Measurements from ENCODE around the gene C10orf67. TPM values are rescaled to one million over a fixed set of nuclear protein-coding genes. Genes with fewer than 3 reads are reported as not detected.

Gene C10orf67
- total RNA-seq, 1 experiment from 2014 or later: 0.15 TPM

DNA sequence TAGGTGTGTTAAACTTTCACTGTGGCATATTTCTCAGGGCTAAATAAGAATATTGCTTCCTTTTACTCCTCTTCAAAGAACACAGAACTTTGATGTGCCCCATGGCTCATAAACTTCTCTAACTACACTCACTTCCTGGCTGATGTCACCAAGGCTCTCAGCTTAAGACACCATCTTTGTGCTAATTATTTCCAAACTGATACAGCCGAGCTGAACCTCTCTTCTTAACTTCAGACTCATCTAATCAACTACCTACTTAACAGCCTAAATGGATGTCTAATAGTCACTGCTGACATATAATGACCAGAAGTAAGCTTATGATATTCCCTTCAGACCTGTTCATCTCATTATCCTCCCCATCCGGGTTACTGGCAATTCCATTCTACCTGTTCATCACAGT is 3.6 kb downstream of the C10orf67 start:
- TF ChIP-seq, protein P1, sequence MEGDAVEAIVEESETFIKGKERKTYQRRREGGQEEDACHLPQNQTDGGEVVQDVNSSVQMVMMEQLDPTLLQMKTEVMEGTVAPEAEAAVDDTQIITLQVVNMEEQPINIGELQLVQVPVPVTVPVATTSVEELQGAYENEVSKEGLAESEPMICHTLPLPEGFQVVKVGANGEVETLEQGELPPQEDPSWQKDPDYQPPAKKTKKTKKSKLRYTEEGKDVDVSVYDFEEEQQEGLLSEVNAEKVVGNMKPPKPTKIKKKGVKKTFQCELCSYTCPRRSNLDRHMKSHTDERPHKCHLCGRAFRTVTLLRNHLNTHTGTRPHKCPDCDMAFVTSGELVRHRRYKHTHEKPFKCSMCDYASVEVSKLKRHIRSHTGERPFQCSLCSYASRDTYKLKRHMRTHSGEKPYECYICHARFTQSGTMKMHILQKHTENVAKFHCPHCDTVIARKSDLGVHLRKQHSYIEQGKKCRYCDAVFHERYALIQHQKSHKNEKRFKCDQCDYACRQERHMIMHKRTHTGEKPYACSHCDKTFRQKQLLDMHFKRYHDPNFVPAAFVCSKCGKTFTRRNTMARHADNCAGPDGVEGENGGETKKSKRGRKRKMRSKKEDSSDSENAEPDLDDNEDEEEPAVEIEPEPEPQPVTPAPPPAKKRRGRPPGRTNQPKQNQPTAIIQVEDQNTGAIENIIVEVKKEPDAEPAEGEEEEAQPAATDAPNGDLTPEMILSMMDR (conservative IDR thresholded peaks at IDR 0.05; ENCODE audit: low read depth, low read length): no peak
- no peak for TF ChIP-seq EZH2 (IDR thresholded peaks at IDR 0.05; ENCODE audit: low read length, unreplicated experiment)
- TF ChIP-seq EZH2phosphoT487 (IDR thresholded peaks at IDR 0.05; ENCODE audit: borderline replicate concordance, low read length): no peak
- no peaks in the 10 kb centered on the region for H3K27me3 ChIP-seq (ENCODE audit: low read length)
- POLR2A ChIA-PET (ENCODE audit: unreplicated experiment): no interaction called here
- DNase-seq: peak; percentile 5
- peaks cover 46% of the 10 kb centered on the region for H3K4me1 ChIP-seq (ENCODE audit: insufficient read depth, low read length)
- H4K20me1 ChIP-seq (ENCODE audit: low read length): no peaks in the 10 kb centered on the region
- CTCF ChIA-PET: no interaction called here
- H3K4me2 ChIP-seq (ENCODE audit: low read length): no peak overlapping the region
- H3K4me3 ChIP-seq (ENCODE audit: low read length): no peak overlapping the region
- H3K27ac ChIP-seq (ENCODE audit: low read length): no peak overlapping the region
- no peaks in the 10 kb centered on the region for H3F3A ChIP-seq (ENCODE audit: low read length, unreplicated experiment)
- no peaks in the 10 kb centered on the region for H3K36me3 ChIP-seq (ENCODE audit: low read depth, low read length)
- H2AFZ ChIP-seq (ENCODE audit: low read length): no peak overlapping the region
- no peaks in the 10 kb centered on the region for H3K9me2 ChIP-seq (replicated peaks; ENCODE audit: low read length)
- intact Hi-C loops (cut with micrococcal nuclease): no loop called here
- H3K9me3 ChIP-seq (ENCODE audit: low read length): no peaks in the 10 kb centered on the region
- no TSS peak for BruUV-seq (replicated peaks)
- no peaks in the 10 kb centered on the region for H3K79me2 ChIP-seq (ENCODE audit: low read length)
- no peak overlapping the region for H3K9ac ChIP-seq (ENCODE audit: low read length)
- ATAC-seq: no peak

DNA sequence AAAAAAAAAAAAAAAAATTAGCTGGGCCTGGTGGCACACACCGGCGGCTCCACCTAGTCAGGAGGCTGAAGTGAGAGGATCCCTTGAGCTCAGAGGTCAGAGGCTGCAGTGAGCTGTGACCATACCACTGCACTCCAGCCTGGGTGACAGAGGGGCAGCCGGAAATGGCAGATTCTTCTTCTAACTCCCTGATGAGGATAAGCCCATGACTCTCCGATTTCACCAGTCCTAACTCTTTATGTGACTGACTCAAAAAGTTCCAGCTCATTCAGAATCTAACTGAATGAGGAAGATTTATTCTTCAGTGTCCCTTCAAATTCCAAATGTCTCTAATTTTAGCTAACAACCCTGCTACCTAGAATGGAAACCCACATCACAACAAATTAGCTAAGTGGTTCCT is 4.2 kb downstream of the C10orf67 start:
- no peaks in the 10 kb centered on the region for H3K27me3 ChIP-seq (ENCODE audit: low read length)
- no peaks in the 10 kb centered on the region for H4K20me1 ChIP-seq (ENCODE audit: low read length)
- H2AFZ ChIP-seq (ENCODE audit: low read length): no peak overlapping the region
- H3K9ac ChIP-seq (ENCODE audit: low read length): no peak overlapping the region
- no peak overlapping the region for H3K4me2 ChIP-seq (ENCODE audit: low read length)
- no peak overlapping the region for H3K4me3 ChIP-seq (ENCODE audit: low read length)
- H3K4me1 ChIP-seq (ENCODE audit: insufficient read depth, low read length): peaks cover 42% of the 10 kb centered on the region
- ATAC-seq (no peak), DNase-seq (no peak)
- ChIA-PET CTCF (no interaction called here), POLR2A (ENCODE audit: unreplicated experiment) (interaction anchor here (0.8 kb wide), 1 partner anchor 99 kb away, joined by 6 read pairs; the partner anchor contains the start of gene OTUD1)
- H3K9me3 ChIP-seq (ENCODE audit: low read length): no peaks in the 10 kb centered on the region
- no peaks in the 10 kb centered on the region for H3F3A ChIP-seq (ENCODE audit: low read length, unreplicated experiment)
- no peak for TF ChIP-seq EZH2 (IDR thresholded peaks at IDR 0.05; ENCODE audit: low read length, unreplicated experiment)
- no peak for TF ChIP-seq EZH2phosphoT487 (IDR thresholded peaks at IDR 0.05; ENCODE audit: borderline replicate concordance, low read length)
- TF ChIP-seq, protein P1 (conservative IDR thresholded peaks at IDR 0.05; ENCODE audit: low read depth, low read length): no peak
- H3K9me2 ChIP-seq (replicated peaks; ENCODE audit: low read length): no peaks in the 10 kb centered on the region
- no TSS peak for BruUV-seq (replicated peaks)
- H3K27ac ChIP-seq (ENCODE audit: low read length): no peak overlapping the region
- no peaks in the 10 kb centered on the region for H3K36me3 ChIP-seq (ENCODE audit: low read depth, low read length)
- H3K79me2 ChIP-seq (ENCODE audit: low read length): no peaks in the 10 kb centered on the region
- intact Hi-C loops (cut with micrococcal nuclease): no loop called here

DNA sequence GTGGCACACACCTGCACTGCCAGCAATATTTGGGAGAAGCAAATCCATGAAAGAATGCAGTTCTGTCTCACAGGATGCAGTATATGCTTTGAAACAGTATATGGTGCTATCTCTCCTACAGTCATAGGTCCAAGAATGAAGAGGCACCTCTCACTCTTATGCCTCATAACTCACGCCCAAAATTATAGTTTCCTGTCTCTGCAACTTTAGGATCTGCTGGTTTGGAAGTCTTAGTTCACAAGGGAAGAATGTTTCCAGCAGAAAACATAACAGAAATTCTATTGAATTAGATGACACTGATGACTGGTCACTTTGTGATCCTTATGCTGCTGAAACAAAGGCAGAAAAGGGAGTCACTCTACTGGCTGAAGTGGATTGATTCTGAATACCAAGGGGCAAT is 5.7 kb downstream of the C10orf67 start:
- ChIA-PET POLR2A (ENCODE audit: unreplicated experiment) (no interaction called here), CTCF (no interaction called here)
- peak overlapping the region; percentile 46; the same call in 1 of the 2 replicates for H3K4me2 ChIP-seq (ENCODE audit: low read length)
- H3K36me3 ChIP-seq (ENCODE audit: low read depth, low read length): no peaks in the 10 kb centered on the region
- peaks cover 35% of the 10 kb centered on the region for H3K4me1 ChIP-seq (ENCODE audit: insufficient read depth, low read length)
- H3K27me3 ChIP-seq (ENCODE audit: low read length): no peaks in the 10 kb centered on the region
- H3K79me2 ChIP-seq (ENCODE audit: low read length): no peaks in the 10 kb centered on the region
- no peak overlapping the region for H2AFZ ChIP-seq (ENCODE audit: low read length)
- DNase-seq (peak; percentile 68), ATAC-seq (peak; percentile 76)
- H3K27ac ChIP-seq (ENCODE audit: low read length): peak overlapping the region; percentile 70
- TF ChIP-seq EZH2 (IDR thresholded peaks at IDR 0.05; ENCODE audit: low read length, unreplicated experiment): no peak
- TF ChIP-seq, protein P1 (conservative IDR thresholded peaks at IDR 0.05; ENCODE audit: low read depth, low read length): no peak
- no peak for TF ChIP-seq EZH2phosphoT487 (IDR thresholded peaks at IDR 0.05; ENCODE audit: borderline replicate concordance, low read length)
- no peaks in the 10 kb centered on the region for H3K9me2 ChIP-seq (replicated peaks; ENCODE audit: low read length)
- intact Hi-C loops (cut with micrococcal nuclease): no loop called here
- H3F3A ChIP-seq (ENCODE audit: low read length, unreplicated experiment): no peaks in the 10 kb centered on the region
- H3K9me3 ChIP-seq (ENCODE audit: low read length): no peaks in the 10 kb centered on the region
- H3K4me3 ChIP-seq (ENCODE audit: low read length): no peak overlapping the region
- peak overlapping the region; percentile 29; the same call in 1 of the 2 replicates for H3K9ac ChIP-seq (ENCODE audit: low read length)
- no peaks in the 10 kb centered on the region for H4K20me1 ChIP-seq (ENCODE audit: low read length)
- no TSS peak for BruUV-seq (replicated peaks)
